GM19043 (cell line): ENCODE data around the gene DOCK11.
A peak's percentile ranks its signal among the peaks of the same experiment; 100 is the strongest.

Experiments used
- ATAC-seq: cut with Tn5 transposase; IDR thresholded peaks from one replicate; pipeline ENCODE4 v1.9.1; 2021; ENCODE audit warnings: low read depth; ENCODE audit not compliant: unreplicated experiment

DOCK11 gene

DNA sequence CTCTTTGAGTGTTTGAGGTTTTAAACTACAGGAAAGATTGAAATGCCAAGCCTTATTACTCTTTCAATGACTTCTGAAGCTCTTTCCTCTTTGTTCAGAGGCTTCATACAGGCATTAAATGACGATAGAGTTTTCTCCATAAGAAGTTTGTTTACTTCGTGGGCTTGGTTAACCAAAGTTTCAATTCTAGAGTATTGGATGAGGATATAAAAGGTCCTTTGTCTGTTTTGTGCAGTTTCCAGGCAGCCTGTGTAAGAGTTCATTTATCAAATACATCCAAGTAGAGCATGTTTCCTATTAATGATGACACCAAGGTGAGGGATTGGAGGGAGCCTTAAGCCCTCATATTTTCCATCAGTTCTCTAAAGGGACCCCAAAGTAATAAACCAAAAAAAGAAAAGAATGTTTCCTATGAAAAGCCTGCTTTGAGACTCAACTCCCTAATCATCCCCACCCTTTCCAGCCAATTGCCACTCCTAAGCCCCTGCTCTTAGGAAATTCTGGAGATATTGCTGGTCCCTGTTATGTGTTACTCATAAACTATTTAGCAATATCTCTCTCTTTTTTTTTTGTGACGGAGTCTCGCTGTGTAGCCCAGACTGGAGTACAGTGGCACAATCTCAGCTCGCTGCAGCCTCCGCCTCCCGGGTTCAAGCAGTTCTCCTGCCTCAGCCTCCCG lies 125.6 kb downstream of the DOCK11 start:
- ATAC-seq = no peak

DNA sequence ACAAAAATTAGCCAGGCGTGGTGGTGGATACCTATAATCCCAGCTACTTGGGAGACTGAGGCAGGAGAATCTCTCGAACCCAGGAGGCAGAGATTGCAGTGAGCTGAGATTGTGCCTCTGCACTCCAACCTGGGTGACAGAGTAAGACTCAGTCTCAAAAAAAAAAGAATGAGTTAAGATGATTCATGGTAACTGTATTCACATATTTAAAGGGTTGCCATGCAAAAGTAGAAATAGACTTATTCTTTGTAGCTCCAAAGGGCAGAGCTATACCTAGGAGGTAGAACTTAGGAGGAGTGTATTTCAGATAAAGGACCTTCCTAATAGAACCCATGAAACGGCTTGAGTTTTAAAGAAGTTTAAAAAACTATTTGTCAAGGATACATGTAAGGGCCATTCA lies 127.4 kb downstream of the DOCK11 start:
- no peak for ATAC-seq

DNA sequence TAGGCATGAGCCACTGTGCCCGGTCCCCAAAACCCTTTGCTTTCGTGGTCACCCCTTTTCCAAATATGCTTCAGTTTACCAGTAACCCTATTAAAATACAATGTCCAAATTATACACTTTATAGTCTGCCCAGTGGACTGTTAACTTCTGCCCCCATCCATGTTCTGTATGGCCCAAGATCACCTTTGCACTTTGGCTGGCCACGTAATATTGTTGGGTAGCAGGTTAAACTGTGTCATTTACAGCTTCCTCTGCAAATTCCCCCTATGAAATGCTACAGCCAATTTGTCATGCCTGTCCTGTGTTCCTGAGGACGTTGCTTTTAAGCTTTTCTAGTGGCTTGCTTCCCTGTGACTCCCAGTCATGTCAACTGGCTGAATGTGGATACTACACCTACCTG lies 130.7 kb downstream of the DOCK11 start:
- ATAC-seq = no peak

DNA sequence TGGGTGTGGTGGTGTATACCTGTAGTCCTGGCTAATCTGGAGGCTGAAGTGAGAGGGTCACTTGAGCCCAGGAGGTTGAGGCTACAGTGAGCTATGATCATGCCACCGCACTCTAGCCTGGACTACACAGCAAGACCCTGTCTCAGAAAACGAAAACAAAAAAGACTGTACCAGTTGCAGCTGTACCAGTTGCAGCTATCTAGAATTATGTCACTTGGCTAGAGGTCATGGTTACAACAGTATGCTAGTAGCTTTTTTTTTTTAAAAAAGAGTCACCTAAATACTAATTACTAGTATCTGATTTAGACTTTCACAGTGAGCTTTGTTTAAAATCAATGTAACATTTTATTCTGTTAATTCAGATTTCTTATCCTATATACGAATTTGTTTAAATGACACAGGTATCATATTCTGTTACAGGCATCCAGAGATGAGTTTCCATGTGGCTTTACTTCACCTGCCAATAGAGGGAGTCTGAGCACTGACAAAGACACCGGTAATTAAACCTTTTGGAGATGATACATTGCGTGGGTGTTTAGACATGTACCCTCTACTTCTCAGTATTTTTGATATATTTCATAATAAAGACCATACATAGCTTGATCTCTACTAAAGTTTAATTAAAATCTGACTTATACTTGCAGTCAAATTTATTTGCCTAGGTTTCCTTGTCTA lies 131.6 kb downstream of the DOCK11 start:
- ATAC-seq = no peak

DNA sequence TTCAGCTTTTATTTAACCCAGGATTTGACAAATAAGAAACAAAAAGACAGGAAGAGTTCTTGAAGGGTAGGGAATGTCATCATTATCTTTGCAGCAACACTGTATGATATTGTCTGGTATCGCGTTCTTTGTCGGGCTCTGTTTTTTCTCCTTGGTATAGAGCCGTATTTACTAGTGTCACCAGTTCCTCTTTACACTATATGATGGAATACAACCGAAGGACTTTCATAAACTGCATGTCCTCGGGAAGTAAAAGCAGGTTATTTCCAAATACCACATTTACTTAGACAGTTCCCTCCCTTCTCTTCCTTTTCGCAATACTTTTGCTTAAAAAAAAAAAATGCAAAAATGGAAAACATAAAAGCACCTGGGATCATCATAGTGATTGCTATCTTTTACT lies 135.2 kb downstream of the DOCK11 start:
- no peak for ATAC-seq

DNA sequence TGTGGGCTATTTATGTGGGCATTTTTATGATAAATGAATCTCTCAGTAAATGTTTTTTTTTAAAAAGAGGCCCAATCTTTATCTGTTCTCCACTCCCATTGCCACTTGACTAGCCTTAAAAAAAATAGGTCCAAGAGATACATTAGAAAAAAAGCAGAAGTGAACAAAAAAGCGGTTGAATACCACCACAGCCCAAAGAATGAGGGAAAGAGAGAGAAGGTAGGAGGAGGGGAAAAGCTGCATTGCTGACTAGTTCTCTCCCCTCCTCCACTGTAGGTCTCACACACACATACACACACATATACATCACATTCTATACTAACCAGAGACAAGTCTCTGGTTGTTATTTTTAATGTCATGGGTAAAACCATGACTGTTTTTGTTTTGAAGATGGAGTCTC lies 136.0 kb downstream of the DOCK11 start:
- no peak for ATAC-seq

DNA sequence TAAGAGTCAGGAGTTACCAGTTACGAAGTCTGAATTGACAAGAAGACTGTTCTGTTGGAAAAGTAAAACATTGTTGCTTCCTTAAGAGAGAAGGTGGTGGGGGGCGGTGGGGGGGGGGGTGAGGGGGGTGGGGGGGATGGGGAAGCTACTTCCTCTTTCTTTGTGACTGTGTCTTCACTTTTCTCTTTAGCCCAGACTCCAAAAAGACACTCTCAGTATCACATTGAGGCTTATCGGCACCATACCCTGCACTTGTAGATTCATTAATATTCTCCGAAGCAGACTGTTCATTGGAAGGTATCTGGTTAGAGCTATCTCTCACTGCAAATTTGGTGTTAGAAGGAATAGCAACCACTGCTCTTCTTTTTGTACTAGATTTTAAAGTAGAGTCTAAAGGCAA lies 137.2 kb downstream of the DOCK11 start:
- ATAC-seq = peak; percentile 62

DNA sequence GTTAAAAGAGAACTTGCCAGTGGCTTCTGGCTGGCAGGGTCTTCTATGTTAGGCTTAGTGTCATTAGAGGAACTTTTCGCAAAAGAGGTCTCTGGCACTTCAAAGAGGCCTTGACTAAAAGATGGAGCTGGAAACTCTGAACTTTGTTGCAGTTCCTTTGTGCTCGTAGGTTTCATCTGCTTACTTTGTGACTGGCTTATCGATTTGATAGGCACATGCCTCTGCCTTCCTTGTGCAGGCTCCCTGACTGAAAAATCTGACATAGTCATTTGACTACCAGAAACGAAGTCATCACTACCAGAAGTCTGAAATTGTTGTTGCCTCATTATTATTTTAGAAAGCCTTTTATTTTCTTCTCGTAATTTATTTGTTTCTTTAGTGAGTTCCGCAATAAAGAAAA lies 137.9 kb downstream of the DOCK11 start:
- no peak for ATAC-seq

DNA sequence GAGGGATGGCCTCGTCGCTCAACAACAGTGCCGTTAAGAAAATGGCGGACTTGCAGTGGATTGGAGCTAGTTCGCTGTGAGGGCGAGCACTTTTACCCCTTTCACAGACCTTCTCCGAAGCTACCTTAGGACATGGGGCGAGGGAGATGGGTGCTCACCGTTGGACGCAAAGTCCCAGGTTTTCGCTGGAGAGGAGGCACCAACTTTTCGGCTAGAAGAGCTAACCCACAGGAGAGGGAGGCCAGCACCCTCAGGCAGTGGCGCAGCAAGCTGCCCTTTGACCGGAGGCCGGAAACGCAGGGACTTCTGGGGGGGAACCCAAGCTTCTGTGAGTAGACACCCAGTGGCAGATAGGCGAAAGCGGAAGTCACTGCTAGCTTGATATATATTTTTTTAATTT lies 138.7 kb downstream of the DOCK11 start:
- no peak for ATAC-seq

DNA sequence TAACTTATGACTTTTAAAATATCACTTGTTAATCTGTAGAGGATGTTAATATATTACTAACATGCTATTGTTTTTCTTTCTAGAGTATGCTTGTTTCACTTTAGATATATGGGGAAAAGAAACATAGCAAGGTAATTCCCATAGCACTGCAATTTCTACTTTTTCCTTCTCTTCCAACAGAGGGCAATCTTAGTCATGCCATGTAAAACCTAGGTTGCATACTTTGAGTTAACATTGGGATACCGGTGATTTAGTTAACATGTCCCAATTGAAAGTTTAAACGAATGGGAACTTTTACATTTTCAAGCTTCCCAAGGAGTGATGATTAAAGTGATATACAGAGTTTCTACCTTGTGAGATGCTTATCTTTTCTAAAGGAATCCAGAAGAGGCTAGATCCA lies 142.4 kb downstream of the DOCK11 start:
- ATAC-seq = no peak

DNA sequence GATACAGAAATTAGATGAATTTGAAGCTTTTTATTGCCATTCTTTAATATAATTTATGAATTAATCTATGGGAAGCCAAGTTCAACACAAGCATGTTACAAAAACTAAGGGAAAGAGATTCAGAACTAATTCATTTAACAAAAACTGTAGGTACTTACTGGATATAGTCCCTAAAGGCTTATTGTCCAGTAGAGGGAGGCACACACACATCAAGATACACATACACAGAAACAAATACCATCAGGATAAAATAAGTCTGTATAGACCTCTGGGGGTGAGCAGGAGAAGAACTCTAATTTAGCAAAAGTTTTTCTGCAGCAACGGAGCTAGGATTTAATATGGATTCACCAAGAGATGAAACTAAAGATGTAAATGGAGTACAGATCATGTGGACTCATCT lies 148.8 kb downstream of the DOCK11 start:
- ATAC-seq = no peak

DNA sequence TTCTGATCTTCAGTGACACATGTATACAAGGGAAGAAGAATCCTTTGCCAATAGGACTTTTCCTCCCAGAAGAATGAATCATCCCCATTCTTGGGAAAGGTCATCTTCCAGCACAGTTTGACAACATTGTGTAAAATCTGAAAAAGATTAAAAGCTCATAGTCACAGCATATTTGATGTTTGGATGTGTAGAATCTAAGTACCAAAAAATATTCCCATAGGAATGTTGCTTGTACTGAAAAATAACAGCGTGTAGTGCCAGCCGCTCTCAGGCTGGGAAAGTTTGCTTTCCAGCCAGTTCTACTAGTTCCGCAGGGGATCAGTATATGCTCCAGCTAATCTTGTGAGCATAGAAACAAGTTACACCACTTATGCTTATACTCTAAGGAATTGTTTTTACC lies 157.1 kb downstream of the DOCK11 start:
- ATAC-seq = no peak

DNA sequence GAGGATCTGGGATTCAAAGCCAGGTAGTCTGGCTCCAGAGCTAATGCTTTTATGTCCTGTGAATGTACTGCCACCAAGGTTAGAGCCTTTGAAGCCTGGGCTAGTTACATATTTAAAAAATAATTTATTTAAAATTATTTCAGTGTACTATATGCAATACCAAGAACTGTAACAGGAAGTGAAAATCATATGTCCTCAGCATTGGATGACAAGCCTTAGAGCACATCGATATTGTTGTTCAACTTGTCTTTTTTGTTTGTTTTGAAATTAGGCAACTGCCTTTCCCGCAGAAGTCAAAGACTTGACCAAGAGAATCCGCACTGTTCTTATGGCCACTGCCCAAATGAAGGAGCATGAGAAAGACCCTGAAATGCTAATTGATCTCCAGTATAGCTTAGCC lies 158.7 kb downstream of the DOCK11 start:
- no peak for ATAC-seq

DNA sequence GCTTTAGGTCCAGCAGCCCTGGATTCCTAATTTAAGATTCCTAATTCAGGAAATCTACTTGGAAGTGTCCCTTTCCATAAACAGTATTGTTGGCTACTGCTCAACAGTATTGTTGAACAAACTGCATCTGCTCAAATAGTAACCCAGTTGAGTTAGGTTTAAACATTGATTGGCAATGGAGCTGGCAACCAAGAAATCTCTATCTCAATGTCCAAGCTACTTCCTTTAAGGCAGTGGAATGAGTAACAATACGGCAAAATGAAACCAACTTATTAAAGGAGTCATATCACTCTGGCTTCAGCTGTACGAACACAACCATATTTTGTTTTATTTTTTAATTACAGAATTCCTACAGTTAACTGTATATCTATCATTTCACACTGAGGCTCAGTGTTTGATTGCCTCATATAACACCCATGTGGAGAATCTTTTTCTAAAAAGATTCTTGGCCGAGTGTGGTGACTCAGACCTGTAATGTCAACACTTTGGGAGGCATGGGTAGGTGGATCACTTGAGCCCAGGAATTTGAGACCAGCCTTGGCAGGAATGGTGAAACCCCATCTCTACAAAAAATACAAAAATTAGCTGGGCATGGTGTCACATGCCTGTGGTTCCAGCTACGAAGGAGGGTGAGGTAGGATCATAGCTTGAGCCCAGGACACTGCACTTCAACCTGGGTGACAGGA lies 160.1 kb downstream of the DOCK11 start:
- no peak for ATAC-seq

DNA sequence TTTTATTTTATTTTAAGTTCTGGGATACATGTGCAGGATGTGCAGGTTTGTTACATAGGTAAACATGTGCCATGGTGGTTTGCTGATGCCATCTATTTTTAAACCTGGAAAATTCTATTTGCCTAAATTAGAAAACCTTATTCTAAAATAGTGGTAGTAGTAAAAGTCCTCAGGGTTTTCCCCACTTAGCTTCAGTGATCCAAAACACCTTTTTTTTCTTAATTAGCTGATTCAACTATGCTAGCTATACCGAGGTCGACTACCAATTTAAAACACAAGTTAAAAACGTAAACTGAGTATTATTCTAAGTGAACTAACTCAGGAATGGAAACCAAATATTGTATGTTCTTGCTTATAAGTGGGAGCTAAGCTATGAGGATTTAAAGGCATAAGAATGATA lies 161.8 kb downstream of the DOCK11 start:
- no peak for ATAC-seq

DNA sequence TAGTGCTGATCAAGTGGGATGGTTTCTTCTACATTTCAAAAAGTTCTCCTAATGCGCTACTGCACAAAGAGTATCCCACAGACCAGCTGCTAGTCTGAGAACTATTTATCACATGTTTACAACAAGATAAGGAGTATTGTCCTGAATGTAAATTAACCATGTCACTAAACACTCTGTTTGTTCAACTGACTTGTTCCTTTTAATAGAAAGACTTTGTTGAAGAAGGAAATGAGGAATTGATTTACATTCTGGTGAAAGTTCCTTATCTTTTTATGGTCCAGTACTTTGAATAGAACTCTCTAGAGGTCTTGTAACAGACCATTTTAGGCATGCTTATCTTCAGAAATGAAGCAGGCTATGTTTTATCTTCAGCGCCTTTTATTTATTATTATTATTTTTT lies 164.5 kb downstream of the DOCK11 start:
- no peak for ATAC-seq

DNA sequence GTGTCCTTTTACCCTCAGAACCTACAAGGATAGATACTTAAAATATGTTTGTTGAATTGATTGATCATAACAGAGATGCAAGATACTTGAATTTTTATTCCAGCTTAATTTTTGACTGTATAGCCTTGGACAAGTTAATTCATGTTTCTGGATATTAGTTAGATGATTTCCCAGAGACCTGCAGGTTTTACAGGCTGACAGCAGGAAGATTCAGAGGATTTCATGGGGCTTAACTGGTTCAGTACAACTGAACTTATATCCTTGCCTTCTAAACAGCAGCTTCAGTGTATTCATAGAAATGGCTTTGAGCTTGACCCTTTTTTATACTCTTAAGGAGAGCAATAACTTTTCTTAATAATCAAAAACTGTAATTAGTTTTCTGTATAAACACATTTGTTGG lies 169.6 kb downstream of the DOCK11 start:
- ATAC-seq = no peak

DNA sequence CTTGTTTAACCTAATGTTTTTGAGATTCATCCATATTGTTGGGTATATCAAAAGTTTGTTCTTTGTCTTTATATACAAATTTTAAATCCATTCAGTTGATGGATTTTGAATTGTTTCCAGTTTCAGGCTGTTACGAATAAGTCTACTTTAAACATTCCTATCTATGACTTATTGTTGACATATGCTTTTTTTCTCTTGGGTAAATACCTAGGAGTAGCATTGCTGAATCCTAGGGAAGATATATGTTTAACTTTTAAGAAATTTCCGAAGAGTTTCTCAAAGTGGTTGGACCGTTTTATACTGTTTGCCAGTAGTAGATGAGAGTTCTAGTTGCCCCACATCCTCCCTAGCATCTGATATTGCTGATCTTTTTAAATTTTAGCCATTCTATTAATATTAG lies 170.9 kb downstream of the DOCK11 start:
- no peak for ATAC-seq

DNA sequence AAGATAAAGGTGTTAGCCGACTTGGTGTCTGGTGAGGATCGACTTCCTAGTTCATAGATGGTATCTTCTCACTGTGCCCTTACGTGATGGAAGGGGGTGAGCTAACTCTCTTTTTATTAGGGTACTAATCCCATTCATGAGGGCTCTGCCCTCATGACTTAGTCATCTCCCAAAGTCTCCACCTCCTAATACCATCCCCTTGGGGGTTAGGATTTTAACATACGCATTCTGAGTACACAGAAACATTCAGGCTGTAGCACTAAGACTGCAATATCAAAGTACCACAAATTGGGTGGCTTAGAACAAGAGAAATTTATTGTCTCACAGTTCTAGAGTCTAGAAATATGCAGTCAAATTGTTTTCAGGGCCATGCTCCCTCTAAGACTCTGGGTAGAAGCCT lies 173.8 kb downstream of the DOCK11 start:
- ATAC-seq = no peak

DNA sequence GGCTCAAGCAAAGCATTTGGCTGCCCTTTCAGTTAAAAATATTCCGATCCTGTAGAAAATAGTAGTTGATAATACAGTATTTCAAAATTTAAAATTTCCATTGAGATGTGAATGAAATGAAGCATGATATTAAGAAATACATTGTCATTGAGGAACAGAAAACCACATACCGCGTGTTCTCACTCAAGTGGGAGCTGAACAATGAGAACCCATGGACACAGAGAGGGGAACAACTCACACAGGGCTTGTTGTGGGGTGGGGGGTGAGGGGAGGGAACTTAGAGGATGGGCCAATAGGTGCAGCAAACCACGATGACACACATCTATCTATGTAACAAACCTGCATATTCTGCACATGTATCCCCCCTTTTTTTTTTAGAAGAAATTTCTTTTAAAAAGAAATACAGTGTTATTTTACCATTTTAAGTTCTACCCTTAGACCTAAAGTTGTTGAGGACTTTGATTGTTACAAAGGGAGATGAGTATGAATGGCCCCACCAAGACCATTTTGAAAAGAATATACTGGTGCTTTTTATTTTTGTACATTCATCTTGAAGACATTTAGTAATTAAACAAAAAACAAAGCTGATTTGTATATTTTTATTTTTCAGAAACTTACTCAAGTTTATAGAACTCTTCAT lies 179.8 kb downstream of the DOCK11 start:
- ATAC-seq = no peak

DNA sequence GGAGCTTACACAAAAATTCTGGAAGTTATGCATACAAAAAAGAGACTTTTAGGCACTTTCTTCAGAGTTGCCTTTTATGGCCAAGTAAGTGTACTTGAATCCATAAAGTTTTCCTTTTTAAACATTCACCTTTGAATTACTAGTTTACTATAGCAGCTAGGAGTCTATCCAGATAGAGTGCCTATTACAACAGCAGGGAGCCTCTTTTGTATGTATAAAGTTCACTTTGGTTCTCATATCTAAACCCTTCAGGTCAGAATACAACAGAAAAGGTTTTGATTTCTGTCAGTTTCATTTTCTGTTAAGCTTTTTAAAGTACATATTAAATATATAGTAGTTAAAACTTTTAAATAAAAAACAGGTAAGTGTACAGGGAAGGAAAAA lies 180.3 kb downstream of the DOCK11 start:
- ATAC-seq = no peak

DNA sequence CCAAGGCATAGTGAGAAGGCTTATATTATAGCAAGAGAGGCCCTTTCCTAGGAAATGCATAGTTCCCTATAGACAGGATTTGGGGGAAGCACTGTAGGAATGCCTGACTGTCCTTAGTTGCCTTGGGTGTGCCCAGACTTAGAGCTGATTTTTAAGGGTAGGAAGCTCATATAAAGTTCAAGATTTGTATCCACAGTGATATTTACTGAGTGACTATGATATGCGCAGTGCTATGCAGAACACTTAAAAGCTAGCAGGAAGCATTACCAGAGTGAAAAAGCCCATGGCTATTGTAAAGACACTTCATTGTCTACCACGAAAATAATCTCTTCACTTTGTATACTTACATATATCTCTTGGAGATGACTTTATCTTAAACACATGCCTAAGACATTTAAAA lies 181.7 kb downstream of the DOCK11 start:
- ATAC-seq = no peak
